HCT116 (cell line): ENCODE data around the gene PLEKHA5.

ENCODE experiments used
- CBX3 ChIP-seq: IDR thresholded peaks from 2 replicates; pipeline ENCODE4 v1.6.1; 2012; ENCODE audit warnings: low read depth
- EZH2 ChIP-seq: fragments of 200-600 bp; sonication (generic); IDR thresholded peaks from 2 replicates; pipeline ENCODE4 v1.6.1; 2017; ENCODE audit warnings: antibody characterized with exemption, mixed run types
- EZH2phosphoT487 ChIP-seq: fragments of 200-600 bp; IDR thresholded peaks from 2 replicates; pipeline ENCODE4 v1.6.1; 2018; ENCODE audit warnings: antibody characterized with exemption, borderline replicate concordance
- JUND ChIP-seq: IDR thresholded peaks from 2 replicates; pipeline ENCODE4 v1.6.1; 2012
- POLR2A ChIP-seq: IDR thresholded peaks from 2 replicates; pipeline ENCODE4 v1.7.0; 2011; ENCODE audit warnings: borderline replicate concordance; ENCODE audit not compliant: insufficient read depth, insufficient read length; ENCODE audit errors: extremely low read depth
- POLR2AphosphoS5 ChIP-seq: IDR thresholded peaks from 2 replicates; pipeline ENCODE4 v1.6.1; 2011; ENCODE audit warnings: mild to moderate bottlenecking, low read depth, low read length, moderate library complexity
- RAD21 ChIP-seq: IDR thresholded peaks from 2 replicates; pipeline ENCODE4 v1.6.1; 2012; ENCODE audit warnings: low read depth, mild to moderate bottlenecking
- TCF7L2 ChIP-seq: IDR thresholded peaks from 2 replicates; pipeline ENCODE4 v1.7.0; 2011; ENCODE audit warnings: borderline replicate concordance, inconsistent platforms; ENCODE audit not compliant: insufficient read depth, insufficient read length; ENCODE audit errors: extremely low read depth
- ZFX ChIP-seq: fragments of 450-650 bp; IDR thresholded peaks from 2 replicates; pipeline ENCODE4 v1.6.1; 2017
- ZNF274 ChIP-seq: fragments of 200-500 bp; sonication (Bioruptor generic); IDR thresholded peaks from 2 replicates; pipeline ENCODE4 v1.6.1; 2014; ENCODE audit warnings: mild to moderate bottlenecking, low read depth, low read length, inconsistent platforms
- TF ChIP-seq, protein P1 (sequence below), 3 experiments: fragments of 200-600 bp in 1 of 3; sonication (generic) in 1 of 3; IDR thresholded peaks in 2 of 3; conservative IDR thresholded peaks in 1 of 3; 2 replicates each; pipeline ENCODE4 v1.5.1; 2012 to 2017; ENCODE audit warnings: low read depth in 2 of 3, low read length in 2 of 3, antibody characterized with exemption in 1 of 3, borderline replicate concordance in 1 of 3, control low read depth in 1 of 3, mild to moderate bottlenecking in 1 of 3, mixed read lengths in 1 of 3, mixed run types in 1 of 3, moderate library complexity in 1 of 3; ENCODE audit not compliant: insufficient read depth in 1 of 3
- TF ChIP-seq, protein P2 (sequence below): IDR thresholded peaks from 2 replicates; pipeline ENCODE4 v1.6.1; 2012

DNA sequence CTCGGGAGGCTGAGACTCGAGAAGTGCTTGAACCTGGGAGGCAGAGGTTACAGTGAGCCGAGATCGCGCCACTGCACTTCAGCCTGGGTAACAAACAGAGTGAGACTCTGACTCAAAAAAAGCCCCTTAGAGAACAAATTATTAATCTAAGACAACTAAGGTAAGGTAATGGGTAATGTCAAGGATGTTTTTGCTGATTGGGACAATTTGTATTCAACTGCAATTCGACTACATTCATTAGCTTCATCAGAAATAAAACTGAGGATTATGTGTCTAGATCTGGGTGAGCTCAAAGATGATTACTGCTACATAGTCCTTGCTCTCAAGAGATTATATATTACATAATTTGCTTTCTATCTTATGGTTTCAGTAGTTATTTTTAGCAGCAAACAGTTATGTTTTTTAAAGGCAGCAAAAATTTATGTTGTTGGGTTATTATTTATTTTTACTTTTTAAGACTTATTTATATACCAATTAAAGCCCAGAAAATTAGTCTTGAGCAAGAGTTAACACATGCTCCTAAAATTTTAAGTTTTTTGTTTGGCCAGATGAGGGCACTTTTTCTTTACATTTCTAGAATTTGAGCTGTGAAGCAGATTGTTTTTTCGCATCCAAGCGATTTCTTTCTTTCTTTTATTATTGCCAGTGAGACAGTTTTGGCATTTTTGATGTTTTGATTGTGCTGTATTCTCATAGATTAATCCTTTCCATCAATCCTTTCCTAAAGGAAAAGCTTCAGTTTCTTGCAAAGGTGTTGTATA, 52.3 kb downstream of the PLEKHA5 start:
- TF ChIP-seq RAD21 = peak; percentile 18; the same call in 1 of the 2 replicates
- TF ChIP-seq, protein P1, sequence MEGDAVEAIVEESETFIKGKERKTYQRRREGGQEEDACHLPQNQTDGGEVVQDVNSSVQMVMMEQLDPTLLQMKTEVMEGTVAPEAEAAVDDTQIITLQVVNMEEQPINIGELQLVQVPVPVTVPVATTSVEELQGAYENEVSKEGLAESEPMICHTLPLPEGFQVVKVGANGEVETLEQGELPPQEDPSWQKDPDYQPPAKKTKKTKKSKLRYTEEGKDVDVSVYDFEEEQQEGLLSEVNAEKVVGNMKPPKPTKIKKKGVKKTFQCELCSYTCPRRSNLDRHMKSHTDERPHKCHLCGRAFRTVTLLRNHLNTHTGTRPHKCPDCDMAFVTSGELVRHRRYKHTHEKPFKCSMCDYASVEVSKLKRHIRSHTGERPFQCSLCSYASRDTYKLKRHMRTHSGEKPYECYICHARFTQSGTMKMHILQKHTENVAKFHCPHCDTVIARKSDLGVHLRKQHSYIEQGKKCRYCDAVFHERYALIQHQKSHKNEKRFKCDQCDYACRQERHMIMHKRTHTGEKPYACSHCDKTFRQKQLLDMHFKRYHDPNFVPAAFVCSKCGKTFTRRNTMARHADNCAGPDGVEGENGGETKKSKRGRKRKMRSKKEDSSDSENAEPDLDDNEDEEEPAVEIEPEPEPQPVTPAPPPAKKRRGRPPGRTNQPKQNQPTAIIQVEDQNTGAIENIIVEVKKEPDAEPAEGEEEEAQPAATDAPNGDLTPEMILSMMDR (IDR thresholded peaks at IDR 0.05 in 2 of 3, conservative IDR thresholded peaks at IDR 0.05 in 1 of 3; ENCODE audit: borderline replicate concordance in 1 of 3, insufficient read depth in 1 of 3, low read depth in 2 of 3, low read length in 2 of 3) = no peak
- no peak for TF ChIP-seq TCF7L2
- TF ChIP-seq ZNF274 = no peak
- no peak for TF ChIP-seq CBX3
- no peak for TF ChIP-seq POLR2A
- TF ChIP-seq POLR2AphosphoS5 = no peak
- TF ChIP-seq EZH2phosphoT487 = no peak
- TF ChIP-seq EZH2 = no peak
- TF ChIP-seq JUND = no peak
- TF ChIP-seq, protein P2, sequence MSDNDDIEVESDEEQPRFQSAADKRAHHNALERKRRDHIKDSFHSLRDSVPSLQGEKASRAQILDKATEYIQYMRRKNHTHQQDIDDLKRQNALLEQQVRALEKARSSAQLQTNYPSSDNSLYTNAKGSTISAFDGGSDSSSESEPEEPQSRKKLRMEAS = no peak
- TF ChIP-seq ZFX = no peak
